ENCODE results near the gene ZNF536.
"Not testable (repeated sequence)": the region's sequence is repeated elsewhere in the genome, so short reads cannot be mapped to it uniquely, and the experiment has no call there.

The ZNF536 gene

GRCh38 chr19:30450100-30450499 lies 77.9 kb downstream of the ZNF536 start:
- DNase-seq, result no peak

GRCh38 chr19:30450835-30451321 lies 78.7 kb downstream of the ZNF536 start:
- DNase-seq, result no peak

GRCh38 chr19:30452931-30453330 lies 80.7 kb downstream of the ZNF536 start:
- no peak for DNase-seq

DNA sequence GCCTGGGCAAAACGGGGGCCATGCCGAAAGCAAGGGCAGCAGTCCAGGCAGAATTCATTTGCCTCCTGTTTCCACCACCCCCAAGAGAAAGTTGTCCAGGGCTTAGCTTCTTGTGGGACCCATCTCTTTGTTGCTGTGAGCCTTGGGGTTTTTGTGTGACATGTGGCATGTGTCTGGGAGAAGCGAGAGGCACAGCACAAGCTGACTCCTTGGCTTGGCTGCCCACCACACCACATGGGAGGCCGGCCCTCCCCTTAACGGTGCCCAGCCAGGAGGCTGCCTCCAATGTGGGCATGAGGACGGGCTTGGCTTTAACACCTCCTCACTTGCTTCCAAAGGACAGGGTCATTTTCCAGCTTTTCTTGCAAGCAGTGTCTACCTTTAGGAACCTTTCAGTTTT lies 81.6 kb downstream of the ZNF536 start:
- no peak for DNase-seq

DNA sequence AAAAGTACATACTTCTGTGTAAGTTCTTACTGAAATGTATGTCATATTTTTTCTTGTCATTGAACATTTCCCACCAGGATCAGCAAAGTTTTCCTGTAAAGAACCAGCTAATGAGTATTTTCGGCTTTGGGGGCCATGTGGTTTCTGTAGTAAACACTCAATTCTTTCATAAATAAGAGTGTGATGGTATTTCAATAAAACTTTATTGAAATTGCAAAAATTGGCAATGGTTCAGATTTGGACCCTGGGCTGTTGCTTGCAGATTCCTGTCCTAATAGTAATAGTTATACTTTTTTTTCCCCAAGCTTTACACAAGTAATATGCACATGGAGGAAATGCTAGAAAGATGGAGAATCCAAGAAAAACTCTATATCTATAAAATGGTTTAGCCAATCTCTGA lies 83.7 kb downstream of the ZNF536 start:
- DNase-seq, result no peak

DNA sequence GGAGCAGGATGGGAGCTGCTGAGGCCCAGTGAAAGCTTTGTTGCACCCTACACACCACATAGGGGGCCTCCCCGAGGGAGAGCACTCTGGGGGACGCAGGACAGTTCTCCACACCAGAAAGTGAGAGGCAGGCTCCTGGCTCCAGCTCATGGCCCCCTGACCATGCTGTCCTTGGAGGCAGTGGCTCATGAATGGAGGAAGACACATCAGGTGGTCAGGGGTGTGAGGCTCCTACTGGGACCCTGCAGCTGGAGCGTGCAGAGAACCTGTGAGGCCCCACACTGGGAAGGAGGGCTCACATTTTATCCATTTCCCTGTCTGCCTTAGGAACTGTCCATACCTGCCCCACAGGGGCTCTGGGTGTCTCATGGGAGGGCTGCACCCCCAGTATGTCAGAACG lies 85.3 kb downstream of the ZNF536 start:
- DNase-seq, result no peak

DNA sequence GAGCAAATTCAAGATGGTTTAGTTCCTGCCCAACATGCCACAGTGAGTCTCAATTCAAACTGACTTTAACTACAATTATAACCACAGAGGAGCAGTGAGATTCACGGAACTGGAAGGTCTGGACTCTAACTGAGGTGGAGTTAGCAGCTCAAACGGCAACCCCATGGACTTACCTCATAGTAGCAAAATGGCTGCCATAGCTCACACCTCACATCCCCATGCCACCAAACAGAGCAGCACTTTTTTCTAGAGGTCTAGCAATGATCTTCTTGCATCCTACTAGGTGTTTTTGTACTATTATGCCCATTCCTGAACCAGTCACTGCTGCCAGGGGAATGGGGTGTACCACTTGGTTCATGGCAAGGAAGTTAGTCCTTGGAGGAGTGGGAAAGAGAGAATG lies 87.7 kb downstream of the ZNF536 start:
- DNase-seq, result no peak

DNA sequence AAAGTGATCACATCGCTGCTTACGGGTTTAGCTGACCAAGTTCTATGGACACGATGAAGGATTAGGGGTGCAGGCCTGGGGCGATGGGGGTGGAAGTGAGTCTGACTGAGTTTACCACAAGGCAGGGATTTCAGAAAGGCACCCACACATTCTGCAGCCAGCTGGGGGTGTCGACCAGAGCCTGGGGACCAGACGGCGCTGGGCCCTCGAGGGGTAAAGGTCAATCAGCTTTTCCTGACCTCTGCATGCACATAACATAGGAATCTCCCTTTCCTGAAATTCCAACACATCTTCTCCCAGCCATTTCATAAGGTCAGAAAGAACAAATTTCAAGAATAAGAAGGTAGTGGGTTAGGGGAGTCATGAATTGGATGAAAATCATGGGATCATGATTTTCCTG lies 92.0 kb downstream of the ZNF536 start:
- DNase-seq, result no peak

- not testable (repeated sequence) for DNase-seq
Observed at GRCh38 chr19:30466598-30466997, 94.4 kb downstream of the ZNF536 start.

DNA sequence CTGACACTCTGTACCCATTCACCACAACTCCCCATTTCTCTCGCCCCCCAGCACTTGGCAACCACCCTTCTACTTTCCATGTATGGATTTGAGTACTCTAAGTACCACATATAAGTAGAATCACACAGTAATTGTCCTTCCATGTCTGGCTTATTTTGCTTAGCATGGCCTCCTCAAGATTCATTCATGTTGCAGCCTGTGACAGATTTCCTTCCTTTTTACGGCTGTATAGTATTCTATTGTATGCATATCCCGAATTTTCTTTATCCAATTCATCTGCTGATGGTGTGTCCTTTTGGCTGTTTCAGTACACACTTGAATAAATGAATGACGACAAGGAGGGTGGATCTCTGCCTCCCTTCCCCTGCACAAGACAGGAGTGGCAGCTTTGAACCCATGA lies 95.1 kb downstream of the ZNF536 start:
- no peak for DNase-seq

DNA sequence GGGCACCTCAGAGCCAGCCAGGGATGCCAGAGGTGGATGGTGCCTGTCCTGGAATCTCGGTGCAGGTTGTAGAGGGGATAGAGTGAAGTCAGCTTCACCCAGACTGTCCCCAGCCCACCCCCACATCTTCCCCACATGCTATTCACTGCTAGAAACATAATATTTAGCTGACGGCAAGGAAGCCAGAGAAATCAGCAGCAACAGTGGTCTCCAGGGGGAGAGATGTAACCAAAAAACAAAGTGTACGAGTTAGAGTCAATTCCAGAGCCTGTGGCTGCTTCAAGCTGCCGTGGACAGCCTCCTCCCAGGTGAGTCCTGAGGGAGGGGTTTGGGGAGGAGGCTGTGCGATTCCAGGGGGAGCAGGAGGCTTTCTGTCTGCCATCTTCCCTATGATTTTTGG lies 97.6 kb downstream of the ZNF536 start:
- DNase-seq, result no peak

- DNase-seq, result no peak
Observed at GRCh38 chr19:30471441-30471840, 99.3 kb downstream of the ZNF536 start.

GRCh38 chr19:30473334-30473867 lies 101.2 kb downstream of the ZNF536 start:
- DNase-seq, result no peak

- no peak for DNase-seq
Observed at GRCh38 chr19:30476997-30477396, 104.8 kb downstream of the ZNF536 start.

GRCh38 chr19:30479231-30479630 lies 107.0 kb downstream of the ZNF536 start:
- no peak for DNase-seq

- no peak for DNase-seq
Observed at GRCh38 chr19:30480097-30480496, 107.9 kb downstream of the ZNF536 start.

DNA sequence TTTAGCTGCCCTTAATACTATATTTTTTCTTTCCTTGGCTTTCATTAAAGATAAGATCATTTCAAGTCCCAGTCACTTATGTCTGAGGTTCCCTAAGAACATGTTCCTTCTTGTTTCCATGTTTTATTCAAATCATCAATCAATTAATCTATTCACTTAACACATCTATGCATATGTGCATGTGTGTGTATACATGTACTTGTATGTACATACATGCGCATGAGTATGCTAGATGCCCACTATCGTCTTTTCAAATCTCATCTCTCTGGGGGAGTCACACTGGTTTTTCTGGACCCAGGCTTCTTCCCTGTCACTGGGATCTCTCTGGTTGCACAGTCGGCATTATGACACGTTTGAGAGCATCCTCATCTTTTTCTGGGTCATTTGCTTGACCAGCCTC lies 108.9 kb downstream of the ZNF536 start:
- no peak for DNase-seq

DNA sequence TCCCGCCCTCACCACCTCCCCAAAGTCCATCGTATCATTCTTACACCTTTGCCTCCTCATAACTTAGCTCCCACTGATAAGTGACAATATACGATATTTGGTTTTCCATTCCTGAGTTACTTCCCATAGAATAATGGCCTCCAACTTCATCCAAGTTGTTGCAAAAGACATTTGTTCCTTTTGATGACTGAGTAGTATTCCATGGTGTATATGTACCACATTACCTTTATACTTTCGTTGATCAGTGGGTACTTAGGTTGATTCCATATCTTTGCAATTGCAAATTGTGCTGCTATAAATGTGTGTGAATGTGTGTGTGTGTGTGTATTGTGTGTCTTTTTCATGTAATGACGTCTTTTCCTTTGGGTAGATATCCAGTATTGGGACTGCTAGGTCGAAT lies 109.6 kb downstream of the ZNF536 start:
- DNase-seq, result no peak

DNA sequence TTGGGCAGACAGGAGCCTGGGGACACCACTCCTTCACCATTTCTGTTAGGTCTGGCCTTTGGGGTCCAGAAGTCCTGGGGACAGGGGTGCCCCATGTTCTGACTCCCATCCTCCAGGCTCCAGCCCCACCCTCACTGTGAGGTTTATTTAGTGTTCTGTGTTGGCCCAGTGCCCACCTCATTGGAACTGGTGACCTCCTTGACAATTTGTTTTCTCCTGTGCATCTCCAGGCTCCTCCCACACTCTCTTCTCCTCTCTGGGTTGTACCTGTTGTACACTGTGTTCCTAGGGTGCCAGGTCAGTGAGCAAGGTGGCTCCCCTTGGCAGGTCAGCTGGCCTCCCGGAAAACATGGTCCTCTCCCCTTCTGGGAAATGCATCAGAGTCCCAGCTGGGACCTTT lies 110.8 kb downstream of the ZNF536 start:
- no peak for DNase-seq

GRCh38 chr19:30486250-30486649 lies 114.1 kb downstream of the ZNF536 start:
- not testable (repeated sequence) for DNase-seq

DNA sequence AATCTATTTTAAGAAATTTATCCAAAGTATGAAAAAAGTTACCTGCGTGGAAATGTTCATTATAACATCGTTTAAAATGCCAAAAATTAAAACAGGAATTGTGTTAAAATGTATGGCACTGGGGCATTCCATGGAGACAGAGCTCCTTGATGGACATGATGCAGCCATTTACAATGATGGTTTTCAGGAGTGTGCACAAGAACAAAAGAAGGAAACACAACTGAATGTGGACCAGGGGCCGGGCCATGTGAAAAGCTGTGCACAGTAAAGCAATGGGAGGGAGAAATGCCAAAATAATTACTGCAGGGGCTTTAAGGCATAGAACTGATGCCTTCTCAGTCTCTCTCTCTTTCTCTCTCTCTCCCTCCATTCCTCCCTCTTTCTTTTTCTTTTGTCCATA lies 115.0 kb downstream of the ZNF536 start:
- DNase-seq, result no peak

DNA sequence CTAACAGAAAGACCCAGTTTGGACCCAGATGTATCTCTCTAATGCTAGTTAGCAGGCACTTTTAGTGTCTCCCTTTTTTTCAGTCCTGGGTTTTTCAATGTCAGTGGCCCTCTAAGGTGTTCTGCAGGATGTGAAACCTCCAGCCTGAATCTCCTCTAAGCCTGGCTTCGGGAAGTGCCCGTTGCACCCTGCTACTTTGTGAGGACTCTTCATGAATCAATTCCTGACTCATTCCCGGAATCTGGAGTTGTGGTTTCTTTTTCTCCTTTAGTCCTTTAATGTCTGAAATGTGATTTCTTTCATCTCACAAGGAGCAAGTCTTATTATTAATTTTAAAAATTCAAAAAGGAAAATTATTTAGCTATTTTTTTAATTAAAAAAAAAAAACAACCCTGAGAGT lies 116.0 kb downstream of the ZNF536 start:
- DNase-seq, result no peak

DNA sequence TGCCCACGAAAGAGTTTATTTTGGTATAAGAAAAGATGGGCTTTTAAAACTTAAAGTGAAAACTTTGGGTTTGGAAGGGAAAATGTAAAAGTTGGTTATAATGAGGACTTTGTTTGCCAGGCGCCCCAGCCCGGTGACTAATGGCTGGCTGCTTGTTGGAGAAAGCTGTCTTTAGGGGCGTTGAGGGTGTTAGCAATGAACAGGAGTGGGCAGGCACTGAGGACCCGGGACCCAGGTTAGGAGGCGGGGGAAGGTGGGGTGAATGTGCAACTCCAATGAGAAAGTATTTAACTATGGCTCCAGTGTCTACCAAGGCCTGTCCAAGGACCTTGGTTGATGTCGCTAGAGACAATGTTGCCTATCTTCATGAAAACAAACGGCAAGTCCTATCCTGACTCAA lies 118.6 kb downstream of the ZNF536 start:
- no peak for DNase-seq

GRCh38 chr19:30492586-30493270 lies 120.5 kb downstream of the ZNF536 start:
- no peak for DNase-seq

- DNase-seq, result no peak
Observed at GRCh38 chr19:30497034-30497433, 124.8 kb downstream of the ZNF536 start.

Data from activated naive CD4-positive, alpha-beta T cell treated with anti-CD3 and anti-CD28 coated beads, Interleukin-2, amount 50 U/mL, for 16 hours (primary cell).